Peyer's patch (tissue), 4 donors: Measurements from ENCODE around the gene IL1RAPL1.

Experiments used
- POLR2A ChIP-seq, 2 donors: fragments of 450-650 bp; IDR thresholded peaks; one replicate each; pipeline ENCODE4 v1.5.1; 2017; ENCODE audit warnings: antibody characterized with exemption in 2 of 2, mild to moderate bottlenecking in 2 of 2, moderate library complexity in 2 of 2
- TF ChIP-seq, protein P1 (sequence below), 6 experiments: fragments of 450-650 bp in 4 of 6; fragments of 200-600 bp in 2 of 6; sonication (generic) in 1 of 6; IDR thresholded peaks; one replicate each; pipeline ENCODE4 v1.5.1; 2017 to 2019; ENCODE audit warnings: antibody characterized with exemption in 6 of 6, mild to moderate bottlenecking in 3 of 6, moderate library complexity in 1 of 6

DNA sequence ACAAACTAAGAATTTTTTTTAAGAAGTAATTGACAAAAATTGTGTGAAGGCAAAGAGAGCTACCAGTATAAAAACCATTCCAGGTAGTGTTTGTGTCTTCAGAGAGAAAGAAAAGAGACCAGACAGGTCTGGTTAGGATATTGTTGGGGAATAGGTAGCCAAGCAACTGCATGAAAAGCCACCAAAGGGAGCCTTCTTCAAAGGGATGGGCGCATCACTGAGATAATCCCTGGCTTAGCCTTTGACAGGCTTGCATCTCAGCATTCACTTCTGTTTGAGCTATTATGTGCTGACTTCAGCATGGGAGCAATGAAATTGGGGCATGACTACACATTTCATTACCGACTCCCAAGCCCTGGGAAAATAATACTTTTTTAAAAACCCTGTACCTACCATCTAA is 496.6 kb downstream of the IL1RAPL1 start:
- no peak for TF ChIP-seq POLR2A (IDR thresholded peaks at IDR 0.05)
- TF ChIP-seq, protein P1, sequence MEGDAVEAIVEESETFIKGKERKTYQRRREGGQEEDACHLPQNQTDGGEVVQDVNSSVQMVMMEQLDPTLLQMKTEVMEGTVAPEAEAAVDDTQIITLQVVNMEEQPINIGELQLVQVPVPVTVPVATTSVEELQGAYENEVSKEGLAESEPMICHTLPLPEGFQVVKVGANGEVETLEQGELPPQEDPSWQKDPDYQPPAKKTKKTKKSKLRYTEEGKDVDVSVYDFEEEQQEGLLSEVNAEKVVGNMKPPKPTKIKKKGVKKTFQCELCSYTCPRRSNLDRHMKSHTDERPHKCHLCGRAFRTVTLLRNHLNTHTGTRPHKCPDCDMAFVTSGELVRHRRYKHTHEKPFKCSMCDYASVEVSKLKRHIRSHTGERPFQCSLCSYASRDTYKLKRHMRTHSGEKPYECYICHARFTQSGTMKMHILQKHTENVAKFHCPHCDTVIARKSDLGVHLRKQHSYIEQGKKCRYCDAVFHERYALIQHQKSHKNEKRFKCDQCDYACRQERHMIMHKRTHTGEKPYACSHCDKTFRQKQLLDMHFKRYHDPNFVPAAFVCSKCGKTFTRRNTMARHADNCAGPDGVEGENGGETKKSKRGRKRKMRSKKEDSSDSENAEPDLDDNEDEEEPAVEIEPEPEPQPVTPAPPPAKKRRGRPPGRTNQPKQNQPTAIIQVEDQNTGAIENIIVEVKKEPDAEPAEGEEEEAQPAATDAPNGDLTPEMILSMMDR (IDR thresholded peaks at IDR 0.05): no peak
